GM18505 (cell line): Measurements from ENCODE around the gene MAD1L1.
"Not testable (repeated sequence)": the region's sequence is repeated elsewhere in the genome, so short reads cannot be mapped to it uniquely, and the experiment has no call there.

Experiments used
- ATAC-seq: cut with Tn5 transposase; IDR thresholded peaks from one replicate; pipeline ENCODE4 v1.9.1; 2021; ENCODE audit not compliant: unreplicated experiment
- POLR2A ChIP-seq: IDR thresholded peaks from 4 replicates; pipeline ENCODE4 v1.6.1; 2011; ENCODE audit warnings: borderline replicate concordance; ENCODE audit not compliant: insufficient read depth, insufficient read length; ENCODE audit errors: extremely low read depth

The MAD1L1 gene

GRCh38 chr7:2040201-2040892, 192.4 kb downstream of the MAD1L1 start:
- ATAC-seq = no peak
- TF ChIP-seq POLR2A = no peak

- no peak for TF ChIP-seq POLR2A
- no peak for ATAC-seq
Observed at GRCh38 chr7:2038931-2039728, 193.6 kb downstream of the MAD1L1 start.

GRCh38 chr7:2037808-2038522, 194.8 kb downstream of the MAD1L1 start:
- TF ChIP-seq POLR2A = no peak
- no peak for ATAC-seq

GRCh38 chr7:2037301-2037807, 195.4 kb downstream of the MAD1L1 start:
- no peak for ATAC-seq
- TF ChIP-seq POLR2A = no peak

- no peak for ATAC-seq
- TF ChIP-seq POLR2A = no peak
Observed at GRCh38 chr7:2036786-2037185, 196.0 kb downstream of the MAD1L1 start.

- not testable (repeated sequence) for ATAC-seq
Observed at GRCh38 chr7:2036201-2036600, 196.5 kb downstream of the MAD1L1 start.

- ATAC-seq = no peak
Observed at GRCh38 chr7:2034291-2035201, 198.2 kb downstream of the MAD1L1 start.

GRCh38 chr7:2033586-2034135, 199.1 kb downstream of the MAD1L1 start:
- no peak for ATAC-seq

More at GRCh38 chr7:2034291-2035201, 198.2 kb downstream of the MAD1L1 start:
- TF ChIP-seq POLR2A = no peak

GRCh38 chr7:2032876-2033407, 199.8 kb downstream of the MAD1L1 start:
- ATAC-seq = no peak
- no peak for TF ChIP-seq POLR2A

More at GRCh38 chr7:2033586-2034135, 199.1 kb downstream of the MAD1L1 start:
- TF ChIP-seq POLR2A = no peak

- no peak for TF ChIP-seq POLR2A
- no peak for ATAC-seq
Observed at GRCh38 chr7:2032030-2032875, 200.5 kb downstream of the MAD1L1 start.

GRCh38 chr7:2031451-2031845, 201.3 kb downstream of the MAD1L1 start:
- TF ChIP-seq POLR2A = no peak
- ATAC-seq = no peak
